A549 (cell line): ENCODE measurements around the gene TMEM167A. TPM values are rescaled to one million over a fixed set of nuclear protein-coding genes. Genes with fewer than 3 reads are reported as not detected.

Experiments used
- ATAC-seq, 2 experiments: fragments of 200-7000 bp in 1 of 2; fragments of >200 bp in 1 of 2; cut with Nextera tagmentation in 1 of 2; cut with Tn5 transposase in 1 of 2; 3 replicates each; pipeline versions ENCODE4 v1.8.0 to v1.9.1; 2018 to 2020; ENCODE audit warnings: mild to moderate bottlenecking in 1 of 2, moderate library complexity in 1 of 2
- CTCF ChIA-PET: fragments of 300-600 bp; sonication (Branson Sonifier 250); formaldehyde crosslinking; extraction: SDS; loops from one replicate; lab custom pipeline; 2021; ENCODE audit warnings: antibody characterized with exemption, inconsistent platforms; lab: Yijun Ruan, JAX
- POLR2A ChIA-PET: fragments of 350-600 bp; formaldehyde crosslinking; extraction: SDS; loops from one replicate; lab custom pipeline; 2021; ENCODE audit warnings: antibody characterized with exemption, inconsistent platforms; lab: Yijun Ruan, JAX
- DNase-seq, 2 experiments: peaks; one replicate each; pipeline versions ENCODE4 v3.0.0 to v3.0.0-alpha.2; 2011 to 2016; ENCODE audit warnings: low read depth in 1 of 2, low spot score in 1 of 2
- FAIRE-seq: peaks from 2 replicates; lab custom pipeline; 2011; peaks lifted over from hg19 to GRCh38; lab: Jason Lieb, UNC
- H3K27ac ChIP-seq, 2 experiments: fragments of >200 bp; sonication (Bioruptor Twin); formaldehyde crosslinking; 3 replicates each; pipeline ENCODE4 v1.5.1; 2016 to 2017
- H3K4me1 ChIP-seq: fragments of >200 bp; sonication (Bioruptor Twin); formaldehyde crosslinking; 3 replicates; pipeline ENCODE4 v1.6.1; 2016
- H3K4me2 ChIP-seq: fragments of >200 bp; sonication (Bioruptor Twin); formaldehyde crosslinking; 3 replicates; pipeline ENCODE4 v1.6.1; 2016
- H3K4me3 ChIP-seq: fragments of >200 bp; sonication (Bioruptor Twin); formaldehyde crosslinking; 3 replicates; pipeline ENCODE4 v1.5.1; 2016
- H3K9me3 ChIP-seq: fragments of >200 bp; sonication (Bioruptor Twin); formaldehyde crosslinking; 3 replicates; pipeline ENCODE4 v1.6.1; 2016
- CBX2 ChIP-seq: fragments of 200-600 bp; sonication (generic); IDR thresholded peaks from 2 replicates; pipeline ENCODE4 v1.6.1; 2016; ENCODE audit warnings: low read depth, mild to moderate bottlenecking, borderline replicate concordance
- HOXA7 ChIP-seq: fragments of 250-450 bp; sonication (Bioruptor Pico); IDR thresholded peaks from 2 replicates; pipeline ENCODE4 v1.5.0; 2020; ENCODE audit warnings: mild to moderate bottlenecking, moderate library complexity
- HOXB5 ChIP-seq: fragments of 250-450 bp; sonication (Bioruptor Pico); IDR thresholded peaks from 2 replicates; pipeline ENCODE4 v1.5.0; 2020; ENCODE audit warnings: mild to moderate bottlenecking, moderate library complexity
- JUN ChIP-seq, 2 experiments: fragments of >200 bp; sonication (Bioruptor Twin); formaldehyde crosslinking; IDR thresholded peaks; 2 replicates in 1 of 2; 3 replicates in 1 of 2; pipeline ENCODE4 v1.6.1; 2016 to 2017
- KDM1A ChIP-seq: fragments of 200-600 bp; sonication (generic); IDR thresholded peaks from 2 replicates; pipeline ENCODE4 v1.6.1; 2016; ENCODE audit warnings: low read depth, mild to moderate bottlenecking
- NFE2L2 ChIP-seq: fragments of 150-350 bp; conservative IDR thresholded peaks from 2 replicates; pipeline ENCODE4 v1.6.1; 2014; ENCODE audit warnings: low read length
- SMC3 ChIP-seq: fragments of >200 bp; sonication (Bioruptor Twin); formaldehyde crosslinking; IDR thresholded peaks from 3 replicates; pipeline ENCODE4 v1.6.1; 2018; ENCODE audit warnings: inconsistent platforms
- ZFP36 ChIP-seq: fragments of 450-650 bp; IDR thresholded peaks from 2 replicates; pipeline ENCODE4 v1.6.1; 2014; ENCODE audit warnings: borderline replicate concordance; ENCODE audit not compliant: partially characterized antibody
- WGBS: methylation state at CpG from one replicate; pipeline ENCODE4 v1.1.6; 2017; ENCODE audit errors: missing lambda C conversion rate; 5-methylcytosine and 5-hydroxymethylcytosine counted together
- polyA plus RNA-seq, 4 experiments: library from polyadenylated mRNA; depleted of rRNA in 3 of 4; stranded (reverse); fragments of >200 nt; fragmentation: RNase III in 1 of 4; extraction: RNeasy Plus Mini Kit Qiagen cat#74134 plus additional on column Dnase treatment in 1 of 4; gene quantifications; 2 replicates in 3 of 4; 3 replicates in 1 of 4; pipeline ENCODE4 v1.2.3, GENCODE V29; 2011 to 2017
- small RNA-seq, 6 experiments: library from RNA; depleted of rRNA; stranded (forward); fragments of <200 nt; gene quantifications; one replicate each; pipeline ENCODE3, GENCODE V24; 2012
- TF ChIP-seq, protein P1 (sequence below): fragments of 450-650 bp; IDR thresholded peaks from 2 replicates; pipeline ENCODE4 v1.6.1; 2014; ENCODE audit warnings: antibody characterized with exemption

The TMEM167A gene
- polyA plus RNA-seq, 2 of the 4 experiments (the other 2 are of a cell fraction), result 56.2 to 136 TPM

DNA sequence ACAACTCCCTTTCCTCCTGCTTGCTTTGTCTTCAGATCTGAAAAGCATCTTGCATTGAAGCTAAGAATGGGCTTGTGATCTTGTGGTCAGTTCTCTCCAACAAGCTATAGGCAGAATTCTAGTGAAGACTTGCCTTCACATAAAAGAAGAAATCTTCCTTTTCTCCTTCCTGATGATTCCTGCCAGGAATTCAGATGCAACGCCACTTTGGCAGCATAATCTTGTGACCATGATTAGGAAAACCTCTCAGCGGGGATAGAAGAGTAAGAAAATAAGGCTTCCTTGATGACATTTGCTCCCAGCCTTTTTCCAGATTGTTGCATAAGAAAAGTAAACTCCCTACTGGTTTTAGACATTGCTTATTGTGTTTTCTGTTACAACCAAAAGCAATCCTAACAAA is 73.4 kb downstream of the TMEM167A start:
- ATAC-seq (no peak), FAIRE-seq (no peak), DNase-seq (no peak)

More for the DNA sequence above, 73.4 kb downstream of the TMEM167A start:
- no peaks in the 10 kb centered on the region for H3K9me3 ChIP-seq
- H3K4me2 ChIP-seq, result no peak overlapping the region
- no peak overlapping the region for H3K4me3 ChIP-seq
- no peak for TF ChIP-seq NFE2L2
- no peak for TF ChIP-seq JUN (IDR thresholded peaks at IDR 0.05)
- TF ChIP-seq KDM1A, result no peak
- TF ChIP-seq, protein P1, sequence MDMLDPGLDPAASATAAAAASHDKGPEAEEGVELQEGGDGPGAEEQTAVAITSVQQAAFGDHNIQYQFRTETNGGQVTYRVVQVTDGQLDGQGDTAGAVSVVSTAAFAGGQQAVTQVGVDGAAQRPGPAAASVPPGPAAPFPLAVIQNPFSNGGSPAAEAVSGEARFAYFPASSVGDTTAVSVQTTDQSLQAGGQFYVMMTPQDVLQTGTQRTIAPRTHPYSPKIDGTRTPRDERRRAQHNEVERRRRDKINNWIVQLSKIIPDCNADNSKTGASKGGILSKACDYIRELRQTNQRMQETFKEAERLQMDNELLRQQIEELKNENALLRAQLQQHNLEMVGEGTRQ, result no peak
- TF ChIP-seq ZFP36, result no peak
- no peak for TF ChIP-seq HOXA7 (CRISPR knock-in tag)
- no peak for TF ChIP-seq CBX2
- TF ChIP-seq SMC3, result no peak
- no peak for TF ChIP-seq HOXB5 (CRISPR knock-in tag)
- ChIA-PET CTCF (interaction anchor here (0.5 kb wide), 1 partner anchor 698 kb away, joined by 3 read pairs; no protein-coding TSS in a partner anchor), POLR2A (no interaction called here)
- no peak overlapping the region for H3K27ac ChIP-seq
- WGBS, result 59% methylated on average over 2 of the region's 2 CpGs
- H3K4me1 ChIP-seq, result peaks cover 6% of the 10 kb centered on the region; the same call in 1 of the 3 replicates

Small RNA genes lying within 50 kb of the gene (small RNA-seq; reads per million reads assigned to genes)
- gene SCARNA18, result 0.16 to 14.2 (median 10.8) reads per million in 6 experiments

Other genes starting within 250 kb of the TMEM167A start
- 10.8 and 14.3 TPM in 2 replicates for gene XRCC4, start 153 bp upstream of the TMEM167A start, polyA plus RNA-seq (2011; rRNA removed)
- gene XRCC4, start 153 bp upstream of the TMEM167A start, polyA plus RNA-seq (2017; fragmentation: RNase III; extraction: RNeasy Plus Mini Kit Qiagen cat#74134 plus additional on column Dnase treatment), result 14.8 to 16.1 TPM (median 15.5 TPM) in 3 replicates